Stimulated activated CD4-positive, alpha-beta T cell treated with anti-CD3 and anti-CD28 coated beads, TNF-alpha, amount 100 ng/mL, for 1 hour (primary cell): ENCODE measurements around the gene HNRNPLL.

Source experiments
- DNase-seq, 3 donors: peaks; one replicate each; pipeline ENCODE4 v3.0.0-alpha.2; 2020; ENCODE audit warnings: low read depth in 3 of 3, low spot score in 1 of 3

Gene HNRNPLL

DNA sequence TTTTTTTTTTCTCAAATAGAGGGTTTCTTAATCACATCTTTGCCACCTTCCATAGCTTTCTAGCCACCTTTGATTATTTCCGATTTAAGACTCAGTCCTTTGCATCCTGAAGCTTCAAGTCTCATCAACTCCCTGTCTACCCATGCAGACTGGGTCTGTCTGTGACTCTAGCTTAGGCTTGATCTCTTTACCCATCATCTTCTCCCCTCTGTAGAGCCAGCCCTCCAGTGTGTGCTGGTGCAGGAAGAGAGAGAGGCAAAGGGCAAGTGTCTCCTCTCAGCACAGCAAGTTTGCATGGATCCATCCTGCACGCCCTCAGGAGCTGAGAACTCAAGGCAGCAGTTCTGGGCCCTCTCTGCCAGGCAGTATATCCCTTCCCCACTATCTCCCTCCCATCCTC is 70.4 kb downstream of the HNRNPLL start:
- no peak for DNase-seq

- no peak for DNase-seq
Measured at GRCh38 chr2:38529208-38529607, 73.5 kb downstream of the HNRNPLL start.

GRCh38 chr2:38528534-38528933 is 74.2 kb downstream of the HNRNPLL start:
- no peak for DNase-seq

- DNase-seq: peak in 1 of 3 donors; percentile 10
Measured at GRCh38 chr2:38528008-38528442, 74.7 kb downstream of the HNRNPLL start.

- no peak for DNase-seq
Measured at GRCh38 chr2:38527338-38528007, 75.3 kb downstream of the HNRNPLL start.

DNA sequence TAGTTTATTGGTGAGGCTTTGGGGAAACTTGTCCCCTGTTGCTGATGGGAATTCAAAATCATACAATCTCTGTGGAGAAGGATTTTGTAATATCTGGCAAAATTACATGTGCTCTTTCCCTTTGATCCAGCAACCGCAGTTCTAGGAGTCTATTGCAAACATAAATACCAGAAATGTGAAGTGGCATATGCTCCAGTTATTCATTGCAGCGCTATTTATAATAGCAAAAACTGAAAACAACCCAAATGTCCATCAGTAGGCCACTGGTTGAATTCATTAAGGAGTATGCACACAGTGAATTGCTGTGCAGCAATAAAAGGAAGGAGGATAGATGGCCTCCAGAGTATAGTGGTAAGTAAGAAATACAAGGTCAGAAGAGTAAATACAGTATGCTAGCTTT is 76.5 kb downstream of the HNRNPLL start:
- no peak for DNase-seq

- no peak for DNase-seq
Measured at GRCh38 chr2:38524580-38524979, 78.1 kb downstream of the HNRNPLL start.

DNA sequence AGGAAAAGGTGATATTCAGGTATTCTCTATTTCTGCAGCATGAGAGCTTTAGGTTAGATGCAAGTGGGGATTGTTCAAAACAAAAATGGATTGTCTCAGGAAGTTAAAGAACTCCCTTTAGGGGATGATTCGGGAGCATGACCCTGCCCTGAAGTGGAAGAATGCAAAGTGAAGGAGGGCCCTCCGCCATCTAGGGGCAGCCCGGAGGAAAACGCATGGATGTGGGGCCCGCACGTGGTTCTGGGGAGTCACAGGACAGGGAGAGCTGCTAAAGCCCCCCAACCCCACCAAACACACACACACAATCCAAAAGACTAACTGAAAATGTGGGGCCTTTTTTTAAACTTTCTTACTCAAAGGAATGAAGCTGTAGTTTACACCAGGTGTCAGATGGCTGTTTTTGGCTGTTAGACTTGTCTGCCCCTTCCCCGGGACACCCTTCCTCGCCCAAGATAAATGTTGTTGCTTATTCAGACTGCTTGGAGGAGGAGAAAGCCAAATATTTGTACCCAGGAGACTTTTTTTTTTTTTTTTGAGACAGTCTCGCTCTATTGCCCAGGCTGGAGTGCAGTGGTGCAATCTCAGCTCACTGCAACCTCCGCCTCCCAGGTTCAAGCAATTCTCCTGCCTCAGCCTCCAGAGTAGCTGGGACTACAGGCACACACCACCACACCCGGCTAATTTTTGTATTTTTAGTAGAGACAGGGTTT is 78.8 kb downstream of the HNRNPLL start:
- DNase-seq: no peak

GRCh38 chr2:38522754-38523349 is 79.9 kb downstream of the HNRNPLL start:
- DNase-seq: no peak

GRCh38 chr2:38521835-38522234 is 80.9 kb downstream of the HNRNPLL start:
- DNase-seq: no peak

DNA sequence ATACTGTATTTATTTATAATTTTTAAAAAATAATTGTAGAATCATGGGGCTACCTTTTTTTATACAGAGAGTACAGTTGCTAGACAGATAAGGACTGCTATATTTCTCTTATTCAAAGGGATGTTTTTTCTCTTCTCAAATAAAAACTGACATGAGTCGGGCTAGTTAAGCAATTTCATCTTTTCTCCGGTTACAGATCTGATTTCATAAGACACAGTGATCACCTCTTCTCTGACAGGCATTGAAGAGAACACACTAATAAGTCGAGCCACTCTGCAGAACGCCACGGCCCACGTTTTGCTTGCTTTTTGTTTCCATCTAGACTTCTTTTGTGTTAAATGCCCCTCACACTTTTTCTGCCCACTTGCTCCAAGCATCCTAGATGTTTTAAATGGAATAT is 85.4 kb downstream of the HNRNPLL start:
- no peak for DNase-seq

DNA sequence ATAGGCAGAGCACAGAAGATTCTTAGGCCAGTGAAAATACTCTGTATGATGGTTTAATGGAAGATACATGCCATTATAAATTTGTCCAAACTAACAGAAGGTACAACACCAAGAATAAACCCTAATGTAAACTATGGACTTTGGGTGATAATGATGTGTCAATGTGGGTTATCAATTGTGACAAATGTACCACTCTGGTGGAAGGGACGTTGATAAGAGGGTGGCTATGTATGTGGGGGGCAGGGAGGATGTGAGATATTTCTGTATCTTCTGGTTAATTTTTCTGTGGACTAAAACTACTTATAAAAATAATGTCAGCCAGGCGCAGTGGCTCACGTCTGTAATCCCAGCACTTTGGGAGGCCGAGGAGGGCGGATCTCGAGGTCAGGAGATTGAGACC is 86.2 kb downstream of the HNRNPLL start:
- DNase-seq: no peak

GRCh38 chr2:38516122-38516521 is 86.6 kb downstream of the HNRNPLL start:
- no peak for DNase-seq

- no peak for DNase-seq
Measured at GRCh38 chr2:38515155-38516074, 87.3 kb downstream of the HNRNPLL start.

- DNase-seq: no peak
Measured at GRCh38 chr2:38514603-38515154, 88.0 kb downstream of the HNRNPLL start.

DNA sequence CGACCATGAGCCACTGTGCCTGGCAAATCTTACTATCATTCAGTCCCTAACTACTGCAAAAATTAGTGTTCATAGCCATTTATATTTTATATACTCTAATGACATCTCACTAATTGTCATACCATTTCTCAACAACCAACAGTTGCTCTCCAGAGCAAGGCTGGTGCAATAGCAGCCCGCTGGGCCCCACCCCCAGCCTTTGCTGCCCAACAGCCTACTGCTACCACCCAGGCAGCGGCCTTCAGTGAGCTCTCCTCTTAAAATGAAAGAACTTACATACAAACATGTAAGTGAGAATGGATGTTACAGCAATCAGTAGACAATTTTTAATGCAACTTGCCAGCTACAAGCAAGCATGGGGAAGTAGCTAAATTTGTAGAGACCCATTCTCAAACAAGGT is 90.5 kb downstream of the HNRNPLL start:
- no peak for DNase-seq
